ENCODE results near the gene XPA. TPM values are rescaled to one million over a fixed set of nuclear protein-coding genes. Genes with fewer than 3 reads are reported as not detected.

XPA gene
- total and polyA plus RNA-seq, 2 of the 13 experiments (the other 11 are each of a cell fraction or from before 2014, with no cell fraction given) = 2.3 to 15.2 TPM

DNA sequence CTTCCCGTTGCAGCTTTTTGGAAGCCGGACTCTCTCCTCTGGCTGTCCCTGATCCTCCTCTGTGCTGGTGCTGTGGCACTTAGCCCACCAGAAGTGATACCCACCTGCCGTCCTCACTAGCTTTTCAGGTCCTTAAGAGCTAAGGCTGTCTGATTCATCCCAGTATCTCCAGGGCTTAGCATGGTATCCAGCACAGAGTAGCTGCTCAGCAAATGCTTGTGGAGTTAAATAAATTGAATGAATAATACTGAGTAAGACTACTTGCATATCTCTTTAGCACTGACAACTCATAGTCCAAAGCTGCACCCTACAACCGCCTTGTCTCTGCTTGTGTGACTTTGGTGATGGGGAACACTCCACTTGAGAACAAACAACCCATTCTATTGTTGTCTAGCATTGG lies 7.7 kb upstream of the XPA start:
- CTCF ChIA-PET (ENCODE audit: low intra/inter-chr PET ratio, low total read pairs) = no interaction called here

More for the DNA sequence above, 7.7 kb upstream of the XPA start:
- ATAC-seq (no peak), FAIRE-seq (no peak), DNase-seq (ENCODE audit: low spot score) (no peak)
- no peaks in the 10 kb centered on the region for H4K20me1 ChIP-seq (ENCODE audit: insufficient read depth, low read length)
- intact Hi-C loops (cut with micrococcal nuclease; ENCODE audit: unreplicated experiment) (no loop called here), in situ Hi-C loops (cut with HindIII; ENCODE audit: extremely low pct_ligation_motif_present, low pct_unique_long_range_greater_than_20kb) (no loop called here)
- H3K27me3 ChIP-seq (ENCODE audit: control insufficient read depth in 1 of 2, insufficient read depth in 2 of 2, low read length in 2 of 2) = no peaks in the 10 kb centered on the region
- no peaks in the 10 kb centered on the region for H3K9me3 ChIP-seq (ENCODE audit: low read length)
- WGBS (ENCODE audit: low lambda C conversion rate) = 69% methylated on average over 2 of the region's 4 CpGs
- no peak overlapping the region; the same call in 1 of the 2 replicates for H3K4me2 ChIP-seq (ENCODE audit: low read depth, low read length)
- POLR2A ChIA-PET = interaction anchor here (1.8 kb wide), 1 partner anchor 218 kb away, joined by 9 read pairs; the partner anchor contains the start of gene TRMO
- H3K36me3 ChIP-seq (replicated peaks in 1 of 2; ENCODE audit: control insufficient read depth in 1 of 2, insufficient read depth in 2 of 2, low read length in 2 of 2) = no peaks in the 10 kb centered on the region
- no TSS peak for BruUV-seq (replicated peaks)
- H3K4me1 ChIP-seq (ENCODE audit: insufficient read depth, low read length) = peaks cover 60% of the 10 kb centered on the region
- no peak overlapping the region for H2AFZ ChIP-seq (ENCODE audit: low read length)
- H3K27ac ChIP-seq (ENCODE audit: extremely low read length, insufficient read depth, low read length) = no peak overlapping the region
- TF ChIP-seq, protein P1, sequence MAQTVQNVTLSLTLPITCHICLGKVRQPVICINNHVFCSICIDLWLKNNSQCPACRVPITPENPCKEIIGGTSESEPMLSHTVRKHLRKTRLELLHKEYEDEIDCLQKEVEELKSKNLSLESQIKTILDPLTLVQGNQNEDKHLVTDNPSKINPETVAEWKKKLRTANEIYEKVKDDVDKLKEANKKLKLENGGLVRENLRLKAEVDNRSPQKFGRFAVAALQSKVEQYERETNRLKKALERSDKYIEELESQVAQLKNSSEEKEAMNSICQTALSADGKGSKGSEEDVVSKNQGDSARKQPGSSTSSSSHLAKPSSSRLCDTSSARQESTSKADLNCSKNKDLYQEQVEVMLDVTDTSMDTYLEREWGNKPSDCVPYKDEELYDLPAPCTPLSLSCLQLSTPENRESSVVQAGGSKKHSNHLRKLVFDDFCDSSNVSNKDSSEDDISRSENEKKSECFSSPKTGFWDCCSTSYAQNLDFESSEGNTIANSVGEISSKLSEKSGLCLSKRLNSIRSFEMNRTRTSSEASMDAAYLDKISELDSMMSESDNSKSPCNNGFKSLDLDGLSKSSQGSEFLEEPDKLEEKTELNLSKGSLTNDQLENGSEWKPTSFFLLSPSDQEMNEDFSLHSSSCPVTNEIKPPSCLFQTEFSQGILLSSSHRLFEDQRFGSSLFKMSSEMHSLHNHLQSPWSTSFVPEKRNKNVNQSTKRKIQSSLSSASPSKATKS (CRISPR knock-in tag; IDR thresholded peaks at IDR 0.05) = no peak
- TF ChIP-seq ZNF276 (CRISPR knock-in tag; IDR thresholded peaks at IDR 0.05; ENCODE audit: low read depth) = no peak
- TF ChIP-seq HES4 (CRISPR knock-in tag; IDR thresholded peaks at IDR 0.05; ENCODE audit: borderline replicate concordance) = no peak
- TF ChIP-seq, protein P2, sequence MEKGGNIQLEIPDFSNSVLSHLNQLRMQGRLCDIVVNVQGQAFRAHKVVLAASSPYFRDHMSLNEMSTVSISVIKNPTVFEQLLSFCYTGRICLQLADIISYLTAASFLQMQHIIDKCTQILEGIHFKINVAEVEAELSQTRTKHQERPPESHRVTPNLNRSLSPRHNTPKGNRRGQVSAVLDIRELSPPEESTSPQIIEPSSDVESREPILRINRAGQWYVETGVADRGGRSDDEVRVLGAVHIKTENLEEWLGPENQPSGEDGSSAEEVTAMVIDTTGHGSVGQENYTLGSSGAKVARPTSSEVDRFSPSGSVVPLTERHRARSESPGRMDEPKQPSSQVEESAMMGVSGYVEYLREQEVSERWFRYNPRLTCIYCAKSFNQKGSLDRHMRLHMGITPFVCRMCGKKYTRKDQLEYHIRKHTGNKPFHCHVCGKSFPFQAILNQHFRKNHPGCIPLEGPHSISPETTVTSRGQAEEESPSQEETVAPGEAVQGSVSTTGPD (CRISPR knock-in tag; IDR thresholded peaks at IDR 0.05) = no peak
- TF ChIP-seq NAIF1 (CRISPR knock-in tag; IDR thresholded peaks at IDR 0.05; ENCODE audit: borderline replicate concordance) = no peak
- TF ChIP-seq IRX3 (CRISPR knock-in tag; IDR thresholded peaks at IDR 0.05; ENCODE audit: borderline replicate concordance, low read depth) = no peak
- no peak for TF ChIP-seq AHR (CRISPR knock-in tag; IDR thresholded peaks at IDR 0.05)
- no peak for TF ChIP-seq GPN1 (CRISPR knock-in tag; IDR thresholded peaks at IDR 0.05; ENCODE audit: borderline replicate concordance)
- TF ChIP-seq, protein P3, sequence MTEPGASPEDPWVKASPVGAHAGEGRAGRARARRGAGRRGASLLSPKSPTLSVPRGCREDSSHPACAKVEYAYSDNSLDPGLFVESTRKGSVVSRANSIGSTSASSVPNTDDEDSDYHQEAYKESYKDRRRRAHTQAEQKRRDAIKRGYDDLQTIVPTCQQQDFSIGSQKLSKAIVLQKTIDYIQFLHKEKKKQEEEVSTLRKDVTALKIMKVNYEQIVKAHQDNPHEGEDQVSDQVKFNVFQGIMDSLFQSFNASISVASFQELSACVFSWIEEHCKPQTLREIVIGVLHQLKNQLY (CRISPR knock-in tag; IDR thresholded peaks at IDR 0.05) = no peak
- no peak for TF ChIP-seq CBX1 (IDR thresholded peaks at IDR 0.05; ENCODE audit: low read depth)
- no peak for TF ChIP-seq SIN3A (IDR thresholded peaks at IDR 0.05; ENCODE audit: borderline replicate concordance, low read depth, low read length)
- TF ChIP-seq, protein P4, sequence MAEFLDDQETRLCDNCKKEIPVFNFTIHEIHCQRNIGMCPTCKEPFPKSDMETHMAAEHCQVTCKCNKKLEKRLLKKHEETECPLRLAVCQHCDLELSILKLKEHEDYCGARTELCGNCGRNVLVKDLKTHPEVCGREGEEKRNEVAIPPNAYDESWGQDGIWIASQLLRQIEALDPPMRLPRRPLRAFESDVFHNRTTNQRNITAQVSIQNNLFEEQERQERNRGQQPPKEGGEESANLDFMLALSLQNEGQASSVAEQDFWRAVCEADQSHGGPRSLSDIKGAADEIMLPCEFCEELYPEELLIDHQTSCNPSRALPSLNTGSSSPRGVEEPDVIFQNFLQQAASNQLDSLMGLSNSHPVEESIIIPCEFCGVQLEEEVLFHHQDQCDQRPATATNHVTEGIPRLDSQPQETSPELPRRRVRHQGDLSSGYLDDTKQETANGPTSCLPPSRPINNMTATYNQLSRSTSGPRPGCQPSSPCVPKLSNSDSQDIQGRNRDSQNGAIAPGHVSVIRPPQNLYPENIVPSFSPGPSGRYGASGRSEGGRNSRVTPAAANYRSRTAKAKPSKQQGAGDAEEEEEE (CRISPR knock-in tag; IDR thresholded peaks at IDR 0.05; ENCODE audit: borderline replicate concordance) = no peak
- TF ChIP-seq SATB2 (CRISPR knock-in tag; IDR thresholded peaks at IDR 0.05) = no peak
- no peak for TF ChIP-seq ZNF552 (CRISPR knock-in tag; IDR thresholded peaks at IDR 0.05; ENCODE audit: borderline replicate concordance)
- TF ChIP-seq ZBTB38 (CRISPR knock-in tag; IDR thresholded peaks at IDR 0.05) = no peak
- TF ChIP-seq ZFP36L1 (CRISPR knock-in tag; IDR thresholded peaks at IDR 0.05) = no peak
- TF ChIP-seq BRD4 (CRISPR knock-in tag; IDR thresholded peaks at IDR 0.05) = no peak
- TF ChIP-seq CBFB (CRISPR knock-in tag; IDR thresholded peaks at IDR 0.05) = no peak
- no peak for TF ChIP-seq ZNF3 (CRISPR knock-in tag; IDR thresholded peaks at IDR 0.05)
- no peak overlapping the region for H3K4me3 ChIP-seq (replicated peaks in 1 of 3; ENCODE audit: insufficient read depth in 1 of 3, low read depth in 2 of 3, low read length in 3 of 3)
- H3K9ac ChIP-seq (ENCODE audit: insufficient read depth, low read depth, low read length) = no peak overlapping the region
- H3K79me2 ChIP-seq (ENCODE audit: insufficient read depth, low read length) = no peaks in the 10 kb centered on the region

All from HepG2 (cell line).